Heart left ventricle (tissue), 13 donors: ENCODE results near the gene OAS2.

ENCODE experiments used
- CTCF ChIP-seq, 12 donors: fragments of 200-600 bp; sonication (generic) in 4 of 12; IDR thresholded peaks; one replicate each; pipeline versions ENCODE4 v1.5.0 to v1.8.0; 2018 to 2022; ENCODE audit warnings: antibody characterized with exemption in 12 of 12, mild to moderate bottlenecking in 5 of 12
- POLR2A ChIP-seq, 2 donors: fragments of 450-650 bp; IDR thresholded peaks; one replicate each; pipeline ENCODE4 v1.6.1; 2017; ENCODE audit warnings: antibody characterized with exemption in 2 of 2, mild to moderate bottlenecking in 2 of 2, moderate library complexity in 2 of 2
- donor health status: ischemic (EF 13 %, LVEDD 7.1; RV severe dilation, severe dysfunction).
- donor health status: DM: no; HTN: yes; CAD: no.
- donor health status: DM: no; HTN: no; CAD: no.
- donor health status: ischemic (EF 25% LVEDD 6.9; RV normal size, moderate dysfunction).
- donor health status: ischemic (EF 25% LVEDD 5.7; RV mildly dilated, moderate dysfunction).
- donor health status: ischemic (EF 35%, LVEDD 5.7; RV mildly dilated, moderate dysfunction).
- donor health status: nonischemic (EF 11% LVEDD 7.7; RV severe dilation, severe dysfunction).
- donor health status: DM: yes; HTN: yes; CAD: no.
- donor health status: PGD.
- donor health status: ischemic (EF 29% LVEDD 5.4; RV normal size, mild dysfunction).
- donor health status: nonischemic (EF 23%, LVEDD 6.1; RV moderate dilation, normal function).

GRCh38 chr12:112973011-112973735 lies 5.1 kb upstream of the OAS2 start:
- TF ChIP-seq POLR2A (IDR thresholded peaks at IDR 0.05) (no peak), CTCF (IDR thresholded peaks at IDR 0.05) (no peak)
